GM23338 (cell line): ENCODE measurements around the gene FOXP1.

ENCODE experiments used
- CREB1 ChIP-seq: fragments of 250-450 bp; sonication (Bioruptor Pico); IDR thresholded peaks from 2 replicates; pipeline ENCODE4 v1.5.0; 2020; ENCODE audit warnings: low read depth, mild to moderate bottlenecking, moderate library complexity
- EZH2phosphoT487 ChIP-seq: fragments of 200-600 bp; sonication (generic); IDR thresholded peaks from one replicate; pipeline ENCODE4 v1.8.1; 2018; ENCODE audit warnings: antibody characterized with exemption; ENCODE audit not compliant: unreplicated experiment
- POLR2AphosphoS5 ChIP-seq: IDR thresholded peaks from 2 replicates; pipeline ENCODE4 v1.6.1; 2016; ENCODE audit warnings: antibody characterized with exemption, low read depth
- ZNF331 ChIP-seq: fragments of 250-450 bp; sonication (Bioruptor Pico); IDR thresholded peaks from 2 replicates; pipeline ENCODE4 v1.5.0; 2020; ENCODE audit warnings: low read depth, mild to moderate bottlenecking, moderate library complexity
- TF ChIP-seq, protein P1 (sequence below): IDR thresholded peaks from one replicate; pipeline ENCODE4 v1.6.1; 2018; ENCODE audit warnings: antibody characterized with exemption; ENCODE audit not compliant: unreplicated experiment
- TF ChIP-seq, protein P2 (sequence below), 2 experiments: fragments of 200-600 bp in 1 of 2; sonication (generic) in 1 of 2; conservative IDR thresholded peaks; 2 replicates each; pipeline versions ENCODE4 v1.5.1 to v1.6.1; 2016 to 2017; ENCODE audit warnings: antibody characterized with exemption in 2 of 2, low read depth in 2 of 2, mild to moderate bottlenecking in 2 of 2, moderate library complexity in 1 of 2

DNA sequence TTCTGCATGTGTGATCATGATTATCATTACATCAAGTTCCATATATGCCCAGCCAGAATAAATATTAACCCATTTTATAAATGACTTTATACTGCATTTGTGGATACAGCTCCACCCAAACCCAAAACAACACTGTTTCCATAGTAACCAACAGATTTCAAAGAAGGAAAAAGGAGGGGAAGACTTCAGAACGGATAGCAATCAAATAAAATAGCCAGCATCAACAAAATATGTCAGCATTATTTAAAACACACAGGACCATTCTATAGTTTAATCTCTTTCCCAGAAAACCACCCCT, 114.4 kb downstream of the FOXP1 start:
- TF ChIP-seq, protein P1, sequence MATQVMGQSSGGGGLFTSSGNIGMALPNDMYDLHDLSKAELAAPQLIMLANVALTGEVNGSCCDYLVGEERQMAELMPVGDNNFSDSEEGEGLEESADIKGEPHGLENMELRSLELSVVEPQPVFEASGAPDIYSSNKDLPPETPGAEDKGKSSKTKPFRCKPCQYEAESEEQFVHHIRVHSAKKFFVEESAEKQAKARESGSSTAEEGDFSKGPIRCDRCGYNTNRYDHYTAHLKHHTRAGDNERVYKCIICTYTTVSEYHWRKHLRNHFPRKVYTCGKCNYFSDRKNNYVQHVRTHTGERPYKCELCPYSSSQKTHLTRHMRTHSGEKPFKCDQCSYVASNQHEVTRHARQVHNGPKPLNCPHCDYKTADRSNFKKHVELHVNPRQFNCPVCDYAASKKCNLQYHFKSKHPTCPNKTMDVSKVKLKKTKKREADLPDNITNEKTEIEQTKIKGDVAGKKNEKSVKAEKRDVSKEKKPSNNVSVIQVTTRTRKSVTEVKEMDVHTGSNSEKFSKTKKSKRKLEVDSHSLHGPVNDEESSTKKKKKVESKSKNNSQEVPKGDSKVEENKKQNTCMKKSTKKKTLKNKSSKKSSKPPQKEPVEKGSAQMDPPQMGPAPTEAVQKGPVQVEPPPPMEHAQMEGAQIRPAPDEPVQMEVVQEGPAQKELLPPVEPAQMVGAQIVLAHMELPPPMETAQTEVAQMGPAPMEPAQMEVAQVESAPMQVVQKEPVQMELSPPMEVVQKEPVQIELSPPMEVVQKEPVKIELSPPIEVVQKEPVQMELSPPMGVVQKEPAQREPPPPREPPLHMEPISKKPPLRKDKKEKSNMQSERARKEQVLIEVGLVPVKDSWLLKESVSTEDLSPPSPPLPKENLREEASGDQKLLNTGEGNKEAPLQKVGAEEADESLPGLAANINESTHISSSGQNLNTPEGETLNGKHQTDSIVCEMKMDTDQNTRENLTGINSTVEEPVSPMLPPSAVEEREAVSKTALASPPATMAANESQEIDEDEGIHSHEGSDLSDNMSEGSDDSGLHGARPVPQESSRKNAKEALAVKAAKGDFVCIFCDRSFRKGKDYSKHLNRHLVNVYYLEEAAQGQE: no peak
- TF ChIP-seq POLR2AphosphoS5: no peak
- TF ChIP-seq, protein P2, sequence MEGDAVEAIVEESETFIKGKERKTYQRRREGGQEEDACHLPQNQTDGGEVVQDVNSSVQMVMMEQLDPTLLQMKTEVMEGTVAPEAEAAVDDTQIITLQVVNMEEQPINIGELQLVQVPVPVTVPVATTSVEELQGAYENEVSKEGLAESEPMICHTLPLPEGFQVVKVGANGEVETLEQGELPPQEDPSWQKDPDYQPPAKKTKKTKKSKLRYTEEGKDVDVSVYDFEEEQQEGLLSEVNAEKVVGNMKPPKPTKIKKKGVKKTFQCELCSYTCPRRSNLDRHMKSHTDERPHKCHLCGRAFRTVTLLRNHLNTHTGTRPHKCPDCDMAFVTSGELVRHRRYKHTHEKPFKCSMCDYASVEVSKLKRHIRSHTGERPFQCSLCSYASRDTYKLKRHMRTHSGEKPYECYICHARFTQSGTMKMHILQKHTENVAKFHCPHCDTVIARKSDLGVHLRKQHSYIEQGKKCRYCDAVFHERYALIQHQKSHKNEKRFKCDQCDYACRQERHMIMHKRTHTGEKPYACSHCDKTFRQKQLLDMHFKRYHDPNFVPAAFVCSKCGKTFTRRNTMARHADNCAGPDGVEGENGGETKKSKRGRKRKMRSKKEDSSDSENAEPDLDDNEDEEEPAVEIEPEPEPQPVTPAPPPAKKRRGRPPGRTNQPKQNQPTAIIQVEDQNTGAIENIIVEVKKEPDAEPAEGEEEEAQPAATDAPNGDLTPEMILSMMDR (conservative IDR thresholded peaks at IDR 0.05; ENCODE audit: low read depth in 2 of 2): no peak
- no peak for TF ChIP-seq CREB1
- TF ChIP-seq EZH2phosphoT487: no peak
- TF ChIP-seq ZNF331 (CRISPR knock-in tag): no peak
